NCI-H82 (cell line): ENCODE measurements around the gene FOXF2.
A peak's percentile ranks its signal among the peaks of the same experiment; 100 is the strongest.
"Not testable (repeated sequence)": the region's sequence is repeated elsewhere in the genome, so short reads cannot be mapped to it uniquely, and the experiment has no call there.

Experiments used
- DNase-seq: peaks from one replicate; lab custom pipeline; 2025; lab: John Stamatoyannopoulos, UW

FOXF2 gene

DNA sequence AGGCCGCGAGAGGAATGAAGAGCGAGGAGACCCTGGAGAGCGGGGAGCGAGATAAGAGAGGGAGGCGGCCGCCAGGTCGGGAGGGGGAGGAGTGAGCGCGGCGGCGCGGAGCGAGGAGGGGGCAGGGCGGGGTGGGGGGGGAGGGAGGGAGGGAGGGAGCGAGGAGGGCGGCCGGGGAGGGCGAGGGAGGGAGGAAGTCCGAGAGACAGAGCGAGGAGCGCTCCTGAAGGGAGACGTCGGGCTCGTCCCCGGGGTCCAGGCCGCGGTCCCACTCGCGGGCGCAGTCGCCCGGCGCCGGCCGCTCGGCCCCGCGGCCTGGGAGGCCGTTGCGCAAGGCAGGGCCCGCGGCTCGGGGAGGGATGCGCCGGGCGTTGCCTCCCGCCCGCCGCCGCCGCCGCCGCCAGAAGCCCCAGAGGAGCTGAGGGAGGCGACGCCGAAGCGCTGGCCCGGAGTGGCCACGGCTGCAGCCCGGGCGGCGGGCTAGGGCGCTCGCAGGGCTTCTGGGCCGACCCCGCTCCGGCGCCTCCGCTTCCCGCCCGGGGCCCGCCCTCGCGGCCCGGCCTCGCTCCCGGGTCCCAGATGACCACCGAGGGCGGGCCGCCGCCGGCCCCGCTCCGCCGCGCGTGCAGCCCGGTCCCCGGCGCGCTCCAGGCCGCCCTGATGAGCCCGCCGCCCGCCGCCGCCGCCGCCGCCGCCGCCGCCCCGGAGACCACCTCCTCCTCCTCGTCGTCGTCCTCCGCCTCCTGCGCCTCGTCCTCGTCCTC lies at the start of gene FOXF2:
FOXF2 (plus strand) TSS at position 208 of the 764 bp plus-strand sequence; CDS start at position 580, 372 bp downstream.
- peak; percentile 45 for DNase-seq

DNA sequence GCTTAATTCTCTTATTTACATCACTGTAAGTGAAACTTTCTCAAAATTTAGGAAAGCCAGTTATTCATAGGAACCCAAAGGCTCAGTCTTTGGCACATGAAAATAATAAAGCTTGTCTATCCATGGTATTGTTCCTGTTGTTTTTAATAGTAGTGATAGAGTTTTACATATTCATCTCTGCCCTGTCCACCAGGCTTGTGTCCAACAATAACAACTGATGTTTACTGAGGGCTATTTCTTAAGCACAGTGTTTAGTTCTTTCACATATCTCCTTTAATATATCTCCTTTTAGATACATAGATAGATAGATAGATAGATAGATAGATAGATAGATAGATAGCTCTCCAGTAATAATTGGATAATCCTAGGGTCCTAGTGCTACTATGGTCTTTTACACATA lies 43.3 kb upstream of the FOXF2 start:
- DNase-seq: no peak

DNA sequence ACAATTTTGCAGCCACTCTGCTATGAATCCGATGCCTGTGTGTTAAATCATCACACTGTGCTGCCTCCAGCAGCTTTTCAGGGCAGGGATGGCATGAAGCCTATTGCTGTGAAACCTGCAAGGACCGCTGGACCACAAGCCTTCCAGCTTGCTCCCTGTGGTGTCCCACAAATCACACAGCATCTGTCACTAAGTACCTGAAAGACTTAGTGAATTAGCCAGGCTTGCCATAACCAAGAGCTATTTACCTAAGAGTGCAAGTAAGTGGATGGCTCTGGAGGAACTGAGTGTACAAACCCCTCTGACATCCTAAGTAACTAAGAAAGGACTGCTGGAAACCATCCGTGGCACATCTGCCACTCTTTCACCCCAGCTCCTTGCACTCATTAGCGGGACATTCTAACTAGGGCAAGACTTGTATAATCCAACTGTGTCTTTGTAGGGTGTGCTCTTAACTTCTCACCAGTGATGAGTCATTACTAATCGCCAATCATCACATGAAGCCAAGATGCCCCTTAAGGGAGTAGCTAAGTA lies 42.8 kb upstream of the FOXF2 start:
- peak; percentile 40 for DNase-seq

DNA sequence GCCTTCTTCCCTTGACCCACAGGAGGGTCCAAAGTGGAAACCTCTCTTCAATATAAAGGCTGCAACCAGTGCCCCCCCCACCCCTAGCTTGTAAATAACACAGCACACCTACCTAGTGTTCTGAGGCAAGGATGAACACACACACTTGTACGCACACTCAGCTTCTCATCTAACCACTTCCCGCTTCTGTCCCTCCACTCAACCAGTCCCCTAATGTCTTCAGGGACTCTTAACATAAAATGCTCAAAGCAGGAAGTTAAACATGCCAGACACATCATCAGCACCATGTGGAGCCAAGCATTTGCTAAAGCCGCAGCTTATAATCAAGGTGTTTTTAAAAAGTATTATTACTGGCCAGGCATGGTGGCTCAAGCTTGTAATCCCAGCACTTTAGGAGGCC lies 42.2 kb upstream of the FOXF2 start:
- DNase-seq: no peak

DNA sequence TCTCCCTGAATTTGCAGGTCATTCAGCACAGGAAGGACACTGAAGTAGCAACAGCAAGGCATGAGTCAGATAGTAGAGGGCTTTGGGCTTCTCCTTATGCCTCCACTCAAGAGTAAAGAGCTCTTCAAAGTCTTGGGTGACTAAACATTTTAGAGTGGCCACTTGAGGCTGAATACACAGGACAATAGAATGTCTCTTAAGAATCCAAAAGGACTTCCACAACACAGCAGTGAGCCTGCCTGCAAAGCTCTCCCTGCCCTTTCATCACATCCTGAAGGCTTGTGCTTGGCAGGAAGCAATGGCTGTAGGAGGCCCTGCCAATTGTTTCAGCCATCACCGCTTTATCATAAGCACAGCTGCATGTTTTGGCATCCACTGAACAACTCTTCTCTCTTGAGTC lies 40.7 kb upstream of the FOXF2 start:
- DNase-seq: no peak

DNA sequence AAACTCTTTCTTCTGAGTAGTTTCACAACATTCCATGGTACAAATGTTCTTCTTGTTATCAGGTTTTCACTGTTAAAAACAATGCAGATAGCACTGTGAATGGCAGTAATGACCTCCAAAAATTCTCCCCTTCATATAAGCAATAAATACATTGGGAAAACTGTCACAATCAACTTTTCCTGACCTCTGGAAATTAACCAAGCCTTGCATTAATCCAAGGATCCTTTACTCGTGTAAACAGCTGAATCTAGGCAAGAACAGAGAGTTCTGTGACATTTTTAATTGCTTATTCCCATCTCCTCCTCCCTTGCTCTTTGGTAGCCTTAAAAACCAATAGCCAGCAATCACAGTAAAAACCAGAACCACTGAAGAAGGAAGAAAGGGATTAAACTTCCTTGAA lies 39.7 kb upstream of the FOXF2 start:
- DNase-seq: no peak

DNA sequence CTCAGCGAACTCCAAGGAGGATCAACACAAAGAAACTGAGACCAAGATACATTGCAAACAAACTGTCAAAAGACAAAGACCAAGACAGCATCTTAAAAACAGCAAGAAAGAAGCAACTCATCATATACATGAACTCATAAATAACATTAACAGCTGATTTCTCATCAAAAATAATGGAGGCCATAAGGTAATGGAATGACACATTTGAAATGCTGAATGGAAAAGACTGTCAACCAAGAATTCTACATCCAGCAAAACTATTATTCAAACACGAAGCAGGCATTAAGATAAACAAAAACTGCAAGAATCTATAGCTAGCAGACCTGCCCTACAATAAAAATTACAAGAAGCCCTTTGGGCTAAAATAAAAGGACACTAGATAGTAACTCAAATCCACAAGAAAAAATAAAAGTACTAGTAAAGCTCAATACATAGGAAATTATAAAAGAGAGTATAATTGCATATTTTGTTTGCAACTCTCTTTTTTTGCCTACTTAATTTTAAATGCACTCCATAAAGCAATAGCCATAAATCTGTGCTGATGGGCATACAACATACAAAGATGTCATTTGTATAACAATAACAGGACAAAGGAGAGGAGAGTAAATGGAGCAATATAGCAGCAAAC lies 37.9 kb upstream of the FOXF2 start:
- no peak for DNase-seq

DNA sequence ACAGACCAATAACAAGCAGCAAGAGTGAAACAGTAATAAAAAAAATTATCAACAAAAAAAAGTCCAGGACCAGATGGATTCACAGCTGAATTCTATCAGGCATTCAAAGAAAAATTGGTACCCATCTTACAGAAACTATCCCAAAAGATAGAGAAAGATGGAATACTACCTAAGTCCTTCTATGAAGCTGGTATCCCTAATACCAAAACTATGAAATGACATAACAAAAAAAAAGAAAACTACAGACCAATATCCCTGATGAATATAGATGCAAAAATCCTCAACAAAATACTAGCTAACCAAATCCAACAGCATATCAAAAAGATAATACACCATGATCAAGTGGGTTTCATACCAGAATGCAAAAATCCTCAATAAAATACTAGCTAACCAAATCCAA lies 34.3 kb upstream of the FOXF2 start:
- not testable (repeated sequence) for DNase-seq

DNA sequence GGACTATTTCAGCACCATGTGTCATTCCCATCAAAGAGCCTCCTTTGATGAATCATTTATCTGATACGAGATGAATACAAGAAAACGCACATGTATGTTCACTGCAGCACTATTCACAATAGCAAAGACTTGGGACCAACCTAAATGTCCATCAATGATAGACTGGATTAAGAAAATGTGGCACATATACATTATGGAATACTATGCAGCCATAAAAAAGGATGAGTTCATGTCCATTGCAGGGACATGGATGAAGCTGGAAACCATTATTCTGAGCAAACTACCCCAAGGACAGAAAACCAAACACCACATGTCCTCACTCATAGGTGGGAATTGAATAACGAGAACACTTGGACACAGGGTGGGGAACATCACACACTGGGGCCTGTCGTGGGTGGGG lies 27.7 kb upstream of the FOXF2 start:
- not testable (repeated sequence) for DNase-seq

DNA sequence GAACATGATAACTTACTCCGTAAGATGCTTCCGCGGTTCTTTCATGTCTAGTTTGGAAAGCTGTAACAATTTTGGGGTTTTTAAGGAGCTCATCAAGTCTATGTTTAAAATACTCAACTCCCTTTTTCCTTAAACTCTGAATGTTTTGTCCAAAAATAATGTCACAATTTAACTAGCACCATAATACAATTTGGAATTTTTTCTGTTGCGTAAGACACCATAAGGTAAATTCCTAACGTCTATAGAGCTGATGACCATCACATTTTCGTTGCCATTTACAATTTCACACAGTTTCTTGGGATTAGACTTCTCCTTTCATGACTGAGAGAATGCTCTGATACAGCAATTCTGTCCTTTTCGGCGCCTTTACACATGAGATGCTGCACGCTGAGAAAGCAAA lies 26.7 kb upstream of the FOXF2 start:
- DNase-seq: no peak

DNA sequence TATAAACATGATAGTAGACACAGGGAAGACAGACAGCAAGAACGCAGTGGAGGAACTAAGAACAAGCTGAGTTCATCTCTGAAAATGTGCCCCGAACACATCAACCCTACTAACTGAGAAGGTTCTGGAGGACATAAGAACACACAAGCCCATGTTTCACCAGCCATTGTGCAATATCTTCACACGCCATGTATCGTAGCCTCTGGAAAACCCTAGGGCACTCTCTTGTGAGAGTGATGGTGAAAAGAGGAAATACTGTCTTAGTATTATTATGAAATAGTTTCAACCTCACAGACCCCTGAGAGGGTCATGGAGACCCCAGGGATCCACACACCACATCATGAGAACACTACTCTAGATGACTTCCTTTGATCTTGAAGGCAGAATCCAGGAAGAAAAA lies 26.1 kb upstream of the FOXF2 start:
- no peak for DNase-seq

DNA sequence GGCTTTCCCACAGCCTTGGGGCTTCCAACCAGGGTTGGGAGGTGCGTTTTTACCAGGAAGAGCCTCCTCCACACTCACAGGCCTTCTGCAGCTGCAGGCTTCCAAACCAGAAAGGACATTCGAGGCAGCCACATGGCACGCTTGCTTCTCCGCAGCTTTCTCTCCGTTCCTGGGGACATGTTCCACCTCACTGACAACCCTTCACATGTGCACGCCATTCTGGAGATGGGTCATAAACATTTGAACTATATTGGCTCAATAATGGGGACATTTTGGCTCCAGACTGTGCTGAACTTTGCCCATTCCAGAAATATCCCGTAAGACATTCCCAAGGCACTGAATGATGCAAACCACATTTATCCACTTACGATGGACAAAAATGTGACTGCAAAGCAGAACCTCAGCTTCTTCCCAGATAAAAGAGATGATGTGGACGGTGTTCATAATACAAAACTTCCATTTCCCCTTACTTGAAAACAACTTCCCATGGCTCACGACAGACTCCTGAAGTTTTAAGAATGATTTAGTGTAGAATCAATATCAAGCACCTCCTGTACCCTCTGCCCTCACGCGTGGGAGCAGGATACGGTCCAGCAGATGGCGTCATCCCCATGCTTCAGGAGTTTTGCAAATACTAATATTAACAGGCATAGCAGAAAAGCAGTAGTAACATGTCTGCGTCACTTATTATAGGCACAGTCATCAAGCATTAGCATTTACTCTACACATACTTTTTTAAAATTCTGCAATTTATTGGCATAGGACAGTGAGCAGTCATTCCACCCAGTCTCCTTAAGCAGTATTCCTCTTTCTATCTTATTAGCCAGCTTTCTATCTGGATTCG lies 25.4 kb upstream of the FOXF2 start:
- DNase-seq: peak; percentile 41

DNA sequence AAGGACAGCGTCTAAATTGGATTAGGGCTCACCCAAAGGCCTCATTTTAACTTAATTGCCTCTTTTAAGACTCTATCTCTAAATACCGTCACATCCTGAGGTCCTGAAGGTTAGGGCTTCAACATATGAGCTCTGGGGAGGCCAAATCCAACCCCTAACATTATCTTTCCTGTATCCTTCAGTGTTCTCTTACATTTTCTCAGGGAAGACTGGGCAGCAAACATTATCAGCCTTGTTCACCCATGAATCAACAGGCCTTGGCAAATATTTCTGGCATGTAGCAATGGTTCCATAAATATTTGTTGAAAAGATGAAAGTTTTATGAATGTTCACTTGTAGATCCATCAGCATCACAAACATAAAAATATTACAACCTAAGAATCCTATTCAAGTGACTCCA lies 24.6 kb upstream of the FOXF2 start:
- no peak for DNase-seq

DNA sequence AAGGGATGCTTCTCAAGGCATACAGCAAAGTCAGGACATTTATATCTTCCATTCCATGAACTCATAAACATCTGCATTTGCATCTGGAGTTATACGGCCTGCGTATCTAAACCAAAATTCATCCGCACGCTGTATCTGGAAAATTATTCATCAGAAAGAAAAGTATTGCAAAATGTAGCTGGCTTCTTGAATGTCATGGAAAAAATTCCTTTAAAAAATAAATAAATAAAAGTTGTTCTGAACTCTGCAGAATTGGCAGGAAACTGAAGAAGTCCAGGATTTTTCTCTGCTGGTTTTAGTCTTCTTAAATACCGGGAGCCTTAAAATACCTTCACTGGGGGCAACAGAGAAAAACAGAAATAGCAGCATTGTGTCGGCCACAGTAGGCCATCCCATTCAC lies 23.7 kb upstream of the FOXF2 start:
- DNase-seq: no peak

DNA sequence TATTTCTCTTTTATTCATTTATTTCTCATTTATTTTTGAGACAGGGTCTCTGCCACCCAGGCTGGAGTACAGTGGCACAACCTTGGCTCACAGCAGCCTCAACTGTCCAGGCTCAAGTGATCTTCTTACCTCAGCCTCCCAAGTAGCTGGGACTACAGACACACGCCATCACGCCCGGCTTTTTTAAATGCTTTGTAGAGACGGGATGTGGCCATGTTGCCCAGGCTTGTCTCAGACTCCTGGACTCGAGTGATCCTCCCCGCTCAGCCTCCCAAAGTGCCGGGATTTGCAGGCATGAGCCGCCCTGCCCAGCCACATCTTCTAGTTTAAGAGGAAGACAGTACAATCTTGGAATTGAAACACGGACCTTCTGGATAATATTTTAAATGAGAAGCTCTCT lies 21.6 kb upstream of the FOXF2 start:
- no peak for DNase-seq

DNA sequence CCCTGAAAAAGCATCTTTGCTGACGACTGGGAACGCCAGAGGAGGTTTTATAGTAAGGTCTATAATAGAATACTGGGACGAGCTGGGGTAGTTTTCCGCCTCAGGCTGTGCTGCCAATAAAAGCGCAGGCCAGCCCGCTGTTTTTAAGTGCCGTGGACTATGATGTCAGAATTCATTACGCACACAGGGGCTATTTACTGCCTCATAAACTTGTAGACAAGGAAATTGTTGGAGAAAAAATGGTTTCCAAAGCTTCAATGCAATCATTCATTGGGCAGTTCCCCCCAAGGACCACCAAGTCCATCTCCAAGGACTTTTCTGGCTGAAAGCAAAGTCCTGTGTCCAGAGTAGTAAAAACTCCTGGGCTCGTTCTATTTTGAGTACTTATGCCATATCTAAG lies 20.4 kb upstream of the FOXF2 start:
- no peak for DNase-seq

DNA sequence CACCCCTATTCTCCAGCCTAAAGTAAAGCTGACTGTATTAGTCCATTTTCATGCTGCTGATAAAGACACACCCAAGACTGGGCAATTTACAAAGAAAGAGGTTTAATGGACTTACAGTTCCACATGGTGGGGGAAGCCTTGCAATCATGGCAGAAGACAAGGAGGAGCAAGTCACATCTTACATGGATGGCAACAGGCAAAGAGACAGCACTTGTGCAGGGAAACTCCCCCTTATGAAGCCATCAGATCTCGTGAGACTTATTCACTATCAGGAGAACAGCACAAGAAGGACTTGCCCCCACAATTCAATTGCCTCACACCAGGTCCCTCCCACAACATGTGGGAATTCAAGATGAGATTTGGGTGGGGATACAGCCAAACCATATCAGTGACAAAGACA lies 19.7 kb upstream of the FOXF2 start:
- not testable (repeated sequence) for DNase-seq

DNA sequence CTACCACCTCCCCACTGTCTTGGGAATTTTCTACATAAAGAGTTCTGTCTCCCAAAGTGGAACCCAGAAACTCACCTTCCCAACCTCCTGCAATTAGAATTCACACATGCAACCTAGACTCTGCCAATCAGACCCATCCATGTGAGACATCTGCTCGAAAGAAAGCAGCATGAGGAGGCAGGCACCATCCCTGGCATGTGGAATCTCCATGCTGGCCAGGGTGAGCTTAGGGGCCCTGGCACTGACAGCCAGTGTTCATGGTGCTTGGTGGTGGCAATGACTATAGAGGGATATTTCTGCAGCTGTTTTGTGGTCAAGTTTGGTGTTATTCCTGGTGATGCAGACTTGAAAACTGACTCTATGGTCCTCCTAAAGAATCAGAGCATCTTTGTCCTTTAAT lies 17.4 kb upstream of the FOXF2 start:
- no peak for DNase-seq

DNA sequence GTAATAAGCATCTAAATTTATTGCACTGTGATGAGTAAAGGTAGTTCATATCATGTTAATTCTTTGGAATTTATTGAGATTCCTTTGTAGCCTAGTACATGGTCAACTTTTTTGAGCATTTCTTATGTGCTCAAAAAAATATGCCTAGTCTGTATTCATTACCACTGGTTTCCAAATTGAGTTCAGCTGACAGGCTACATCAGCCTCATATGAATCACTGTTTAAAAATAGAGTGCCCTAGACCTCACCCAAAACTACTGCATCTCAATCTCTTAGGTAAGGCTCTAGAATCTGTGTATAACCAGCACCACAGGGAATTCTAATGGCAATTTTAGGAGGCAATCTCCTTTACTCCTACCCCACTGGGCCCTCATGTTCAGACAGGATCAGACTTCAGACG lies 16.7 kb upstream of the FOXF2 start:
- no peak for DNase-seq

DNA sequence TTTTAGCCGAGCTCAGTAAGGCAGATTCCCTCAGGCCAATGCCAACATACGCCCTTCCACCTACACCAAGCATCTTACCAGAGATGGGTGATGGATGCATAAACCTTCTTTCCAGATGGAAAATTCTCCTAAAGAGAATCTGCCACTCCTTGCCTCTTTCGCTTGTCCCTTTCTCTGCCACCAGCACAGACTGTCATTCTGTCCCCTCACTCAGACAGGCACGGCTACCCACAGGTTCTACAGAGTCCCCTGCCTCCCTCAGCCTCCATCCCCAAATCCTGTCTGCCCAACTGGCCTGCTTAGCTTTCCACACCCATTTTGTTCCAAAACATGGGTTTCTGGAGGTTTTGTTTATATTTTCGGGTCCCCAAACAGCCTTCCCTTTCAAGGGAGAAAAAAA lies 12.7 kb upstream of the FOXF2 start:
- DNase-seq: no peak

DNA sequence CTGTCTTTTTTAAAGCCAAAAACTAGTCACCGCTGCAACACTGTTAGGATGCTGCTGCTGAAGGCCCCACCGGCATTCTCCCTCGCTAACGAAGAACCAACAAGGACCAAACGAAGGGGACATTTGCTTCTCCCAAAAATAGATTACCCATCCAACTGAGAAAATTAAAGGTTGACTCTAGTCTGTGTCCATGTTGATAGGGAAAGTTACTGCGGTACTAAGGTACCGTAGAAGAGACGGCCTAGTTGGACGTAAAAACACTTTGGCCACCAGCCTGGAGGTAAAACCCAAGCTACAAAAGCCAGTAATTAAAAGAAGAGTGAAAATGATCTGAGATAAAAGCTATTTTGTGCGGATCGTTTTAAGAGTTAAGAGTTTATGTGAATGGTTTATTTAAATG lies 11.8 kb upstream of the FOXF2 start:
- no peak for DNase-seq
